Activated gamma-delta T cell (primary cell): ENCODE results near the gene SLC25A4.
"Not testable (repeated sequence)": the region's sequence is repeated elsewhere in the genome, so short reads cannot be mapped to it uniquely, and the experiment has no call there.

Experiments
- DNase-seq: peaks from one replicate; lab custom pipeline; 2025; lab: John Stamatoyannopoulos, UW

The SLC25A4 gene

GRCh38 chr4:185183622-185184281 is 40.7 kb downstream of the SLC25A4 start:
- DNase-seq, result no peak

- DNase-seq, result no peak
Observed at GRCh38 chr4:185186769-185187168, 43.7 kb downstream of the SLC25A4 start.

GRCh38 chr4:185189606-185190305 is 46.7 kb downstream of the SLC25A4 start:
- no peak for DNase-seq

DNA sequence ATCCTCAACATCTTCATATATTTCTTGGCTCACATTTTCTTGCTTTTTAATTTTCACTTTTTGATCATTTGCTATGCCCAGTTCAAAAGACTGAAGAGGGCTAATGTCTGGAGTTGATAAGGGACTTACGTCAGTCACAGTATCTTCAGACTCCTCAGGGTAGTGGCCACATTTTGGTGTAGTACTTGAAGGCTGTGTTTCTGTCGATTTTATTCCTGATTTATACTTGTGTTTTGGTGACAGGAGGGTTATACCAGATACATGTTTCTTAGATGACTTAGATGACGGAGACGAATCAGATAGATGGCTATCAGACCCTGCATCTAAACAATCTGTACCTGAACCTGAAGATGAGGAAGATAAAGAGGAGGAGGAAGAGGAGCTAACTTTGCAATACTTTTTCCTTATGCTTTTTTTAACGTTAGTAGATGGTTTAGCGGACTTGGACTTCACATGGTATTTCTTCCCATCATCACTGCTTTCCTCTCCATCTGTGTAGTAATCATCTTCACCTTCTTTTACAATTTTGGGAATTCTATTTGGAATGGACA is 47.3 kb downstream of the SLC25A4 start:
- DNase-seq, result no peak

DNA sequence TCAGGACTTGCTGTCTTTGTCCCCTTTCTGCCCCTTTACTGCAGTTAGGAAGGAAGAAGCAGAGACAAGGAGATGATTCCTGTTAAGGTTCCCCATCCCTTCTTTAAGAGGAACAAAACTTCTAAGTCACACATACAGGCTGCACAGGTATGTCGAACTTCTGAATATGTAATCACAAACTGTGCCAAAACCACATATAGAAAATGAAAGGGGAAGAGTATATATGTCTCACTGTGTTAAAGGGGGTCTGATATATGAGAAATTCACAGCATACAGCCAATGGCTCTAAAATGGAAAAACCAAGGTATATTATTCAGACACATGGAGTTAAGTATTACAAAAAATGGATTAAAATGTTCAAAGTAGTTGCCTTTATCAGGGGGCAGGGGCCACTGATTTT is 49.0 kb downstream of the SLC25A4 start:
- DNase-seq, result no peak

DNA sequence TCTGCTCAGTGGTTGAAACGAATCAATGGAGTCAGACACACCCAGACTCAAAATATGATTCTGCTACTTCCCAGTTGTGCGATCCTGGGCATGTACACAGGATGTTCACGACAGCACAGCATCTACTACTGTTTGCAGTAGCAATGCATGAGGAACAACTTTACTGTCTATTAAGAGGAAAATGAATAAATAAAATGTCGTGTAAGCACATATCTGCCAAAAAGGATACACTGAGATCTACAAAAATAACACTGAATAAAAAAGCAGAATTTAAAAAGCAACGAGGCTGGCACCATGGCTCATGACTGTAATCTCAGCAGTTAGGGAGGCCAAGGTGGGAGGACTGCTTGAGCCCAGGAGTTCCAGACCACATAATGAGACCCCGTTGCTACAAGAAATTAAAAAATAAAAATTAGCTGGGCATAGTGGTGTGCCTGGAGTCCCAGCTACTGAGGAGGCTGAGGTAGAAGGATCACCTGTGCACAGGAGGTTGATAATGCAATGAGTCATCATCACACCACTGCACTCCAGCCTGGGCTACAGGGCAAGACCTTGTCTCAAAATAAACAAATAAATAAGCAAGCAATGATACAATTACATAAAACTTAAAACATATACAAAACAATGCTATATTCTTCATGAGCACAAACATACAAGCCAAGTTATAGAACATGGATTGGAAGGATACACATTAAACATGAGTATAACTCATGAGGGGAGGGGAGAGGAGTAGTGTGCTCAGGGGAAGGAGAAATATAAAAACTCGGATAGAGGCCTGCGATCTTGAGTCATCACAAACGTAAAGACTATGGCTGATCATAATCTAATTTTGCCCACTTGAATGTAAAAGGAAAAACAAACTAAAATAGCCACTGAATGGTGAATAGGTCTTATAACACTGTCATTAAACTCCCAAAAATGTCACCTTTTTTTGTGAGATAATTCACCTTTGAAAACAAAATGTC is 52.1 kb downstream of the SLC25A4 start:
- no peak for DNase-seq

DNA sequence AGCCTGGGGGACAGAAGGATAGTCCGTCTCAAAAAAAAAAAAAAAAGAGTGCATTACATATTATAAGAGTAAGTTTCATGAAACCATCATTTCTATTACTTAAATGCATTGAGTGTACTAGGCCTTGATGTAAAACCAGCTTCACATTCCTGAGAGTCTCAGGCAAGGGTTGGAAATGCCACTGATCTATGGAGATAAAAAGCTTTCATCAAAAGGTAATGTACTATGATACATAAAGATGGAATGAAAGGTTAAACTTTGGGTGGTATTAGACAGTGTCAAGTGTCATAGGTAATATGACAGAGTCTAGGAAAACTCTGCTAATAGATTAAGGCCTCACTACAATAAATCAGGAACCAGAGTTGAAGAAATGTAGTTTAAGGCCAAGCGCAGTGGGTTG is 53.4 kb downstream of the SLC25A4 start:
- DNase-seq, result no peak

DNA sequence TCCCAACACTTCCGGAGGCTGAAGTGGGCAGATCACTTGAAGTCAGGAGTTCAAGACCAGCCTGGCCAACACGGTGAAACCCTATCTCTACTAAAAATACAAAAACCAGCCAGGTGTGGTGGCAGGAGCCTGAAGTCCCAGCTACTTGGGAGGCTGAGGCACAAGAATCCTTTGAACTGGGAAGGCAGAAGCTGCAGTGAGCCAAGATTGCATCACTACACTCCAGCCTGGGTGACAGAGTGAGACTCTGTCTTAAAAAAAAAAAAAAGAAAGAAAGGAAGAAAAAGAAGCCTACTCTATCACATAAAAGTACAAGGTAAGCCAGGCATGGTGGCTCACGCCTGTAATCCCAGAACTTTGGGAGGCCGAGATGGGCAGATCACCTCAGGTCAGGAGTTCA is 55.1 kb downstream of the SLC25A4 start:
- DNase-seq, result not testable (repeated sequence)
